H9 (cell line): ENCODE measurements around the gene MRGPRG. TPM values are rescaled to one million over a fixed set of nuclear protein-coding genes. Genes with fewer than 3 reads are reported as not detected.

ENCODE experiments used
- DNase-seq: peaks from one replicate; pipeline ENCODE4 v3.0.0-alpha.2; 2017
- H2AFZ ChIP-seq: one replicate; pipeline ENCODE4 v1.6.1; 2013; ENCODE audit warnings: mild to moderate bottlenecking, low read length, control low read depth, moderate library complexity
- H2AK5ac ChIP-seq: 2 replicates; pipeline ENCODE4 v1.6.1; 2013; ENCODE audit warnings: low read length, control low read depth, mixed read lengths; ENCODE audit not compliant: insufficient read length
- H2BK120ac ChIP-seq: one replicate; pipeline ENCODE4 v1.6.1; 2013; ENCODE audit warnings: low read depth, mild to moderate bottlenecking, low read length, control low read depth, inconsistent platforms; ENCODE audit not compliant: poor library complexity, severe bottlenecking
- H2BK12ac ChIP-seq: 2 replicates; pipeline ENCODE4 v1.6.1; 2013; ENCODE audit warnings: low read length, control low read depth, mixed read lengths, low read depth; ENCODE audit not compliant: insufficient read length
- H2BK15ac ChIP-seq: 2 replicates; pipeline ENCODE4 v1.6.1; 2013; ENCODE audit warnings: low read depth, low read length, control low read depth
- H2BK20ac ChIP-seq: one replicate; pipeline ENCODE4 v1.6.1; 2013; ENCODE audit warnings: low read depth, mild to moderate bottlenecking, low read length, control low read depth, inconsistent platforms; ENCODE audit not compliant: poor library complexity, severe bottlenecking
- H2BK5ac ChIP-seq: 2 replicates; pipeline ENCODE4 v1.6.1; 2013; ENCODE audit warnings: low read length, control low read depth, mixed read lengths; ENCODE audit not compliant: insufficient read length
- H3K14ac ChIP-seq: 2 replicates; pipeline ENCODE4 v1.6.1; 2013; ENCODE audit warnings: low read length, control low read depth; ENCODE audit not compliant: insufficient read depth
- H3K18ac ChIP-seq: 2 replicates; pipeline ENCODE4 v1.6.1; 2013; ENCODE audit warnings: low read depth, mild to moderate bottlenecking, mixed read lengths, low read length, control low read depth; ENCODE audit not compliant: insufficient read length
- H3K23ac ChIP-seq: 2 replicates; pipeline ENCODE4 v1.6.1; 2013; ENCODE audit warnings: low read length, control low read depth, mixed read lengths, low read depth; ENCODE audit not compliant: insufficient read length
- H3K23me2 ChIP-seq: 2 replicates; pipeline ENCODE4 v1.6.1; 2013; ENCODE audit warnings: low read depth, mild to moderate bottlenecking, mixed read lengths, low read length, control low read depth; ENCODE audit not compliant: insufficient read length, poor library complexity, severe bottlenecking
- H3K27ac ChIP-seq: 2 replicates; pipeline ENCODE4 v1.5.1; 2013; ENCODE audit warnings: low read length, control low read depth, mixed read lengths, low read depth; ENCODE audit not compliant: insufficient read length
- H3K27me3 ChIP-seq: 2 replicates; pipeline ENCODE4 v1.6.1; 2013; ENCODE audit warnings: low read length, control low read depth, inconsistent platforms; ENCODE audit not compliant: insufficient read depth
- H3K4ac ChIP-seq: 2 replicates; pipeline ENCODE4 v1.6.1; 2013; ENCODE audit warnings: low read depth, mild to moderate bottlenecking, control low read depth, inconsistent platforms, low read length, moderate library complexity
- H3K4me1 ChIP-seq: 2 replicates; pipeline ENCODE4 v1.6.1; 2013; ENCODE audit warnings: low read length, control low read depth, inconsistent platforms; ENCODE audit not compliant: insufficient read depth
- H3K4me2 ChIP-seq: 2 replicates; pipeline ENCODE4 v1.6.1; 2013; ENCODE audit warnings: low read length, control low read depth, mixed read lengths; ENCODE audit not compliant: insufficient read length, insufficient read depth
- H3K56ac ChIP-seq: 2 replicates; pipeline ENCODE4 v1.6.1; 2013; ENCODE audit warnings: low read depth, mild to moderate bottlenecking, mixed read lengths, low read length, control low read depth; ENCODE audit not compliant: insufficient read length
- H3K79me1 ChIP-seq: 2 replicates; pipeline ENCODE4 v1.6.1; 2013; ENCODE audit warnings: low read depth, mild to moderate bottlenecking, moderate library complexity, low read length, control low read depth, inconsistent platforms; ENCODE audit not compliant: insufficient read depth, poor library complexity, severe bottlenecking
- H3K79me2 ChIP-seq: 2 replicates; pipeline ENCODE4 v1.6.1; 2013; ENCODE audit warnings: low read length, control low read depth, inconsistent platforms; ENCODE audit not compliant: insufficient read depth
- H3K9ac ChIP-seq: 2 replicates; pipeline ENCODE4 v1.6.1; 2013; ENCODE audit warnings: low read length, control low read depth, mixed read lengths; ENCODE audit not compliant: insufficient read length; ENCODE audit errors: extremely low read depth
- H3K9me3 ChIP-seq: one replicate; pipeline ENCODE4 v1.6.1; 2013; ENCODE audit warnings: low read depth, low read length, inconsistent platforms; ENCODE audit not compliant: control insufficient read depth
- H3T11ph ChIP-seq: one replicate; pipeline ENCODE4 v1.6.1; 2013; ENCODE audit warnings: mild to moderate bottlenecking, low read length, control low read depth, inconsistent platforms
- H4K20me1 ChIP-seq: one replicate; pipeline ENCODE4 v1.6.1; 2013; ENCODE audit not compliant: control insufficient read depth, insufficient read length, insufficient read depth
- H4K5ac ChIP-seq: 2 replicates; pipeline ENCODE4 v1.6.1; 2013; ENCODE audit warnings: low read depth, mild to moderate bottlenecking, mixed read lengths, low read length, control low read depth; ENCODE audit not compliant: insufficient read length
- H4K8ac ChIP-seq: replicated peaks from 2 replicates; pipeline ENCODE4 v1.6.1; 2013; ENCODE audit warnings: low read length, control low read depth, mixed read lengths, low read depth; ENCODE audit not compliant: insufficient read length
- H4K91ac ChIP-seq: 2 replicates; pipeline ENCODE4 v1.6.1; 2013; ENCODE audit warnings: low read depth, mild to moderate bottlenecking, moderate library complexity, mixed read lengths, low read length, control low read depth; ENCODE audit not compliant: insufficient read length
- H3K27ac Mint-ChIP-seq, 3 experiments: 2 replicates in 2 of 3; 3 replicates in 1 of 3; pipeline ENCODE4 v1.8.0; 2020 to 2021; ENCODE audit warnings: mixed read lengths in 3 of 3, mild to moderate bottlenecking in 1 of 3, moderate library complexity in 1 of 3
- H3K27me3 Mint-ChIP-seq: 2 replicates; pipeline ENCODE4 v1.8.0; 2021; ENCODE audit warnings: low read depth, mild to moderate bottlenecking, moderate library complexity, mixed read lengths
- H3K36me3 Mint-ChIP-seq, 3 experiments: 2 replicates in 2 of 3; 3 replicates in 1 of 3; pipeline ENCODE4 v1.8.0; 2020 to 2021; ENCODE audit warnings: low read depth in 3 of 3, mixed read lengths in 3 of 3; ENCODE audit not compliant: insufficient read depth in 1 of 3
- H3K4me1 Mint-ChIP-seq, 2 experiments: 2 replicates each; pipeline ENCODE4 v1.8.0; 2020; ENCODE audit warnings: mixed read lengths in 2 of 2
- H3K4me3 Mint-ChIP-seq, 2 experiments: 2 replicates in 1 of 2; 3 replicates in 1 of 2; pipeline ENCODE4 v1.8.0; 2020 to 2021; ENCODE audit warnings: mild to moderate bottlenecking in 2 of 2, mixed read lengths in 2 of 2, moderate library complexity in 1 of 2
- H3K9me3 Mint-ChIP-seq, 2 experiments: 2 replicates in 1 of 2; 3 replicates in 1 of 2; pipeline ENCODE4 v1.8.0; 2020; ENCODE audit warnings: mild to moderate bottlenecking in 2 of 2, mixed read lengths in 2 of 2, moderate library complexity in 1 of 2
- CTCF ChIP-seq: fragments of 200-600 bp; sonication (generic); conservative IDR thresholded peaks from 3 replicates; pipeline ENCODE4 v1.8.0; 2021; ENCODE audit warnings: antibody characterized with exemption, mild to moderate bottlenecking
- WGBS: extraction: QIAGEN DNeasy Blood & Tissue Kit; methylation state at CpG from one replicate; pipeline ENCODE4 v1.1.7; 2013; ENCODE audit warnings: missing lambda C conversion rate, low lambda C conversion rate, mixed read lengths; ENCODE audit not compliant: insufficient read length; ENCODE audit errors: extremely low coverage; 5-methylcytosine and 5-hydroxymethylcytosine counted together
- total RNA-seq: library from RNA; stranded (reverse); gene quantifications from 2 replicates; pipeline ENCODE4 v1.2.1, GENCODE V29; 2021

Gene MRGPRG
- total RNA-seq, 1 experiment from 2014 or later: not detected

DNA sequence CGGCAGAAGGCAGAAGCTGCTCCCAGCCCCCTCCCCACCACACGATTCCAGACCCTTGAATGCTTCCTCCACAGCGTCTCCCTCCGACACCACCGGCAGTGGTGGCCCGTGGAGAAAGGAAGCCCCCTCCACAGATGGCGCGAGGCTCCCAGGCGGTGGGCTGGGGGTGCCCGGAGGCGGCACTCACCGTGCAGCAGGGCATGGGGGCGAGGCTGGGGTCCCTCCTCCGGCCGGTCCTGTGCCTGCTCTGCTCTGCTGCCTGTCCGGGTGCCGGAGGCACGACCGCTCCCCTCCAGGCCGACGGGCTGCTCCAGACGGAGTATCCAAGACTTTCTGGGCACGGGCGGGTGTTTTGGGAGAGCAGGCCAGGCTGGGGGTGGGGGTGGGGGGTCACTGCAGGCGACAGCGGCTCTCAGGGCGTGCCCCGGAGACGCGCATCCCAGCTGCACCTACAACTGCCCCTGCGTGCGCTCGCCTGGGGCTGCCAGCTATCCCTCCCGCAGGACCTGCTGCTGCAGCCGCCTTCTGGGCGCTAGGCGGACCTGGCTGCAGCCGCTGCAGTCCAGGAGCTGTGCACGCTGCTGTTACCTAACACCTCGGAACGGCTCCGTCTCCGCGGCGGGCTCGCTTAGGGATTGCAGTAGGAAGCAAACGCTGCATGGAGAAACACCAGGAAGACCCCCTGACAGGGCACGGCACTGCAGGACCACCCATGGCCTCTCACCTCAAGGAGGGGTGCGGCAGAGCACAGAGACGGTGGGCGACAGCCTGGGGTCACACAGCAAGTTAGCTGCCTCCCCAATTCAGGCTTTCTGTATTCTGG lies 15.2 kb downstream of the MRGPRG start:
- Histone ChIP-seq H3K18ac (no peak overlapping the region), H3K4me1 (no peaks in the 10 kb centered on the region), H3K4me2 (peak overlapping the region; percentile 53), H4K8ac (no peak overlapping the region), H3K4ac (no peak overlapping the region), H3K14ac (no peak overlapping the region), H2BK120ac (no peak overlapping the region), H2AK5ac (no peak overlapping the region), H2AFZ (no peak overlapping the region), H3K23me2 (peaks cover 9% of the 10 kb centered on the region), H4K20me1 (peaks cover 2% of the 10 kb centered on the region), H3K27me3 (peaks cover 9% of the 10 kb centered on the region; the same call in 1 of the 2 replicates), H3K56ac (no peak overlapping the region), H2BK12ac (no peak overlapping the region), H2BK5ac (no peak overlapping the region), H3K27ac (no peak overlapping the region), H2BK20ac (no peak overlapping the region), H3T11ph (no peak overlapping the region), H3K79me1 (no peaks in the 10 kb centered on the region), H3K23ac (no peak overlapping the region), H3K9ac (no peak overlapping the region), H3K79me2 (no peaks in the 10 kb centered on the region), H3K9me3 (no peaks in the 10 kb centered on the region), H4K91ac (no peak overlapping the region), H4K5ac (no peak overlapping the region), H2BK15ac (no peak overlapping the region)
- Mint-ChIP-seq H3K9me3 (no peaks in the 10 kb centered on the region), H3K27me3 (peaks cover 57% of the 10 kb centered on the region), H3K4me3 (peak overlapping the region; percentile 49 to 73), H3K4me1 (peaks cover 8 to 9% of the 10 kb centered on the region in 2 experiments), H3K27ac (no peak overlapping the region), H3K36me3 (no peaks in the 10 kb centered on the region)
- no CpG with 5 or more reads among the region's 51 CpGs for WGBS
- TF ChIP-seq CTCF: peak; percentile 27; the same call in 2 of the 3 replicates
- peak; percentile 76 for DNase-seq
